Skeletal muscle tissue (tissue), 4 donors: ENCODE results near the gene FCMR. TPM values are rescaled to one million over a fixed set of nuclear protein-coding genes. Genes with fewer than 3 reads are reported as not detected.

Experiments used
- H3K27ac ChIP-seq: one replicate; pipeline ENCODE4 v1.7.0; 2013; ENCODE audit warnings: mild to moderate bottlenecking, low read depth, low read length, inconsistent platforms
- H3K27me3 ChIP-seq, 3 donors: one replicate each; pipeline ENCODE4 v1.7.0; 2013; ENCODE audit warnings: low read length in 3 of 3; ENCODE audit not compliant: control insufficient read depth in 3 of 3, insufficient read depth in 3 of 3
- H3K36me3 ChIP-seq, 3 donors: one replicate each; pipeline ENCODE4 v1.7.0; 2013; ENCODE audit warnings: low read length in 3 of 3; ENCODE audit not compliant: control insufficient read depth in 3 of 3, insufficient read depth in 3 of 3
- H3K4me1 ChIP-seq, 3 donors: one replicate each; pipeline ENCODE4 v1.7.0; 2013; ENCODE audit warnings: low read length in 3 of 3, mild to moderate bottlenecking in 3 of 3; ENCODE audit not compliant: control insufficient read depth in 3 of 3, insufficient read depth in 3 of 3
- H3K4me3 ChIP-seq, 3 donors: one replicate each; pipeline ENCODE4 v1.7.0; 2013; ENCODE audit warnings: low read length in 3 of 3
- H3K9ac ChIP-seq, 3 donors: one replicate each; pipeline ENCODE4 v1.7.0; 2013; ENCODE audit warnings: low read length in 3 of 3, mild to moderate bottlenecking in 3 of 3, moderate library complexity in 2 of 3, low read depth in 1 of 3
- H3K9me3 ChIP-seq, 3 donors: one replicate each; pipeline ENCODE4 v1.7.0; 2013; ENCODE audit warnings: low read length in 3 of 3; ENCODE audit not compliant: control insufficient read depth in 3 of 3
- total RNA-seq: library from RNA; depleted of rRNA; stranded (reverse); fragments of >200 nt; gene quantifications from one replicate; pipeline ENCODE4 v1.2.3, GENCODE V29; 2014
- donor health status: Osteomylitis.

The FCMR gene
- total RNA-seq, 1 donor from 2014 or later: 0.52 TPM

DNA sequence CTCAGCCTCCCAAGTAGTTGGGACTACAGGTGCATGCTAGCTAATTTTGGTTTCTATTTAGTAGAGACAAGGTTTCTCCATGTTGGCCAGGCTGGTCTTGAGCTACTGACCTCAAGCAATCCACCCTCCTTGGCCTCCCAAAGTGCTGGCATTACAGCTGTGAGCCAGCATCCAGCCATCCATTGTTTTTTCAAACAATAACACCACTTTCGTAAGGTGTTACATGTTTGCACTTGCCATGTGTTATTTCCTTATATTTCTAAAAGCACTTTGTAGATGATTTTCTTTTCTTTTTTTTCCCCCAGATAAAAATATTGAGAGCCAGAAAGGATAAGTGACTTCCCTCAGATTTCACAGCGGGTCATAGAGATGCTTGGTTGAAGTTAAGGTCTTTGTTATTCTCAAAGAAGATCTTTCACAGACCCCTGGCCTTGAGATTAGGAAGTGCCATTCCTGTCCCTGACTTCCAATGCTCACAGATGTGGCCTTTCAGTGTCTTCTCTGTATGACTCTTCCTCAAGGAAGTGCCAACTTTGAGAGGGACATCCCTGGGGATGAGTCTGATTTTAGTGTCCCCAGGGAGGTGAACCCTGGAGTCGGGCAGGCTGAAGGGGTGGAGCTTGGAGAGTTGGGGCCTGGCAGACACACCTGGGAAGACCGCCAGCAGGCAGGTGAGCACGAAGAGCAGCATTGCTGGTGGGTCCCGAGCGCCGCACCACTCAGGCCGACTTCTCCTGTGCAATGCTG is 18.3 kb upstream of the FCMR start:
- Histone ChIP-seq H3K27me3 (peaks cover 5 to 11% (median 11%) of the 10 kb centered on the region in 3 donors), H3K4me3 (no peak overlapping the region), H3K9ac (no peak overlapping the region), H3K36me3 (no peaks in the 10 kb centered on the region), H3K27ac (no peak overlapping the region), H3K9me3 (no peaks in the 10 kb centered on the region), H3K4me1 (no peaks in the 10 kb centered on the region)

DNA sequence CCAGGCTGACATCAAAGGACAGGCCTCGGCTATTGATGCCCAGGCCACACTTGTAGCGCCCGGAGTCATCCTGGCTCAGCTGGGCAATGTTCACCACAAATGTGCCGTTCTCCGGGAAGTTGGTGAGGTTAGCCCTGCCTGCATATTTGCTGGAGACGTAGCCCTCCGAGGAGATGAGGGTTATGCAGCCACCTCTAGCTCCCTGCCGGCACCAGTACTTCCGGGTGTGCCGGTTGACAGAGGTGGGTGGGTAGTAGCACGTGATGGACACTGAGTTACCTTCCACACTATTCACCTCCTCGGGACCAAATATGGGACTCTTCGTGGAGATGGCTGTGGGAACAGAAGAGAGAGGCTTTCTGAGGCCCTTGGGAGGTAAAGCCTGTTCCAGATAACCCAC is 17.4 kb upstream of the FCMR start:
- Histone ChIP-seq H3K36me3 (no peaks in the 10 kb centered on the region), H3K27ac (no peak overlapping the region), H3K27me3 (peaks cover 3 to 11% (median 4%) of the 10 kb centered on the region in 3 donors), H3K9me3 (no peaks in the 10 kb centered on the region), H3K4me1 (no peaks in the 10 kb centered on the region), H3K4me3 (no peak overlapping the region), H3K9ac (no peak overlapping the region)

DNA sequence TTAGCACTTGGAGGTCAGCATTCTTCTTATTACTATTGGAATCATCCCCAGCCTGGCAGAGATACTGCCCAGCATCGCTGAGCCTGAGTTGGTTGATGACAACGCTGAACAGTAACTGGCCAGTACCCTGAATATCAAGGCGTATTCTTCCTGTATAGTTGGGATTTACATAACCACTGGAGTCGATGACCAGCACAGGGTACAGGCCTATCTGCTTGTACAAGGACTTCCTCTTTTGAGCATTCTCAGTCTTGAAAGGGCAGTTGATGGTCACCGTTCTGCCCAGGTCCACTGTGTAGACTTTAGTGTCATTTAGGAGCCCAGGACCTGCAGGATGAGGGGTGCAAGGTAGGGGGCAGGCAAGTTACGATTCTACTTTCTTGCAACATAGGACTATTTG is 15.7 kb upstream of the FCMR start:
- H3K36me3 ChIP-seq: no peaks in the 10 kb centered on the region
- no peak overlapping the region for H3K27ac ChIP-seq
- no peaks in the 10 kb centered on the region for H3K4me1 ChIP-seq
- no peak overlapping the region for H3K9ac ChIP-seq
- peaks cover under 1 to 4% (median under 1%) of the 10 kb centered on the region in 3 donors for H3K27me3 ChIP-seq
- H3K4me3 ChIP-seq: no peak overlapping the region
- H3K9me3 ChIP-seq: no peaks in the 10 kb centered on the region

DNA sequence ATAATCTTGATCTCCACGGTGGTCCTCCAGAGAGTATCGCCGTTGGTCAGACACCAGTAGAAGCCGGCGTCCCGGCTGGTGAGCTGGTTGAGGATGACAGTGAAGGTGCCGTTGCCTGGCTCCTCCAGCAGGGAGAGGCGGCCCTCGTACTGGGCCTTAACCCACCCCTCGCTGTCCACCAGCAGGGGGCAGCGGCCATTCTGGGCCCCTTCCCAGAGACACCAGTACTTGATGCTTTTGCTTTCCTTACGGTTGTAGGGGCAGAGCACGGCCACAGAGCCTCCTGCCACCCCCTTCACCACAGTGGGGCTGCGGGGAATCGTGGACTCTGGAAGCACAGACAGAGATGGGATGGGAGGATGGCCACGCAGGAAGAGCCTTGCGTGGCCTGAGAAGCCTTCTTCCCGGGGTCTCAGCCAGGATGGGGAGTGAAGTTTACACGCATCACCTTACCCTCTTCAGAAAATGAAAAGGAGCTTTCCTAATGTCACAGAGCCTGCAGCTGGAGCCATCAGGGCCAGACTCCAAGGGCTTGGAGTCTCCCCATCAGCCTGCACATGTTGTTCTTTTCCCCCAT is 13.8 kb upstream of the FCMR start:
- Histone ChIP-seq H3K4me3 (no peak overlapping the region), H3K27ac (no peak overlapping the region), H3K9me3 (no peaks in the 10 kb centered on the region), H3K4me1 (no peaks in the 10 kb centered on the region), H3K9ac (no peak overlapping the region), H3K36me3 (no peaks in the 10 kb centered on the region), H3K27me3 (peaks cover 0 to 3% (median 0%) of the 10 kb centered on the region in 3 donors)

DNA sequence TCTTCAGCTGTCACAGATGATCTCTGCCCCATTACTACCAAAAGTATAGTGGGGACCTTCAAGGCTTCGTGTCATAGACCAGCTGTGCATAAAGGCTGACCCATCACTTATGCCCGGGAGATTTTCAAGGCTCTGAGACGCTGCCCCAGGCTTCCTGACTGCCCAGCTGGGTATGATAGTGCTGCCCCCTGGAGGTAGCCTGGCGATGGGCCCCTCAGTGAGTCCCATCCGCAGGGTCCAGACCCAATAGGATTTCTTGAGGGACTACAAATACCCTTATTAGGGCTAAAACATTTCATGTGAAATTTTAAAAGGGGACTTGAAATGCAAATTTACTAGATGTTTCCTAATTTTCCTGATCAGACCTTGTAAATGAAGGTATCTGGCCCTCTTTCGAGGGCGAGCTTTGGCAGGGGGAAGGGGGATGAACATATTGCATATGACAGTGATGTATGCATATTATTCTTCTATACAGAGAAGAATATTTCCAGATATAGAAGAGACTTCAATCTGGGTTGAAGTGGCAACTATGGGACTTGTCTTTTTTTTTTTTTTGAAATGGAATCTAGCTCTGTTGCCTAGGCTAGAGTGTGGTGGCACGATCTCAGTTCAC is 11.7 kb upstream of the FCMR start:
- Histone ChIP-seq H3K9ac (no peak overlapping the region), H3K4me1 (no peaks in the 10 kb centered on the region), H3K9me3 (no peaks in the 10 kb centered on the region), H3K36me3 (no peaks in the 10 kb centered on the region), H3K4me3 (no peak overlapping the region), H3K27ac (no peak overlapping the region), H3K27me3 (peaks cover 0 to 3% (median 0%) of the 10 kb centered on the region in 3 donors)

DNA sequence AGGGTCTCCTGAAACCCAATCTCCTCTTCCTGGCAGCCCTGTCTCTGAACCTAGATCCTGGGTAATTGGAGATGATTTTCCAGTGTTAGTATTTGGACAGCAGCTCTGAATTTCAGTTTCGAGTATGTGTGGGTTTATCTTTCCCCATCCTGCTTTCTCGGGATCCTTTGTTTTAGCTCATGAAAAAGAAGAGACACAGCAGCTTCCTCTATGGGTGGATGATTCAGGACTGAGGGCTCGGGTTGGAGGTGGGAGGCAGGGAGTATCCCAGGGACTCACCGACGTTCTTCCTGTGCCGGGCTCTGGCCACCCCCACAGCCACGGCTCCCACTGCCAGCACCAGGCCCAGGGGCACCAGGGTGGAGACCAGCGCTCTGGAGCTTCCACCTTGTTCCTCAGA is 10.4 kb upstream of the FCMR start:
- Histone ChIP-seq H3K4me1 (no peaks in the 10 kb centered on the region), H3K36me3 (no peaks in the 10 kb centered on the region), H3K9ac (no peak overlapping the region), H3K27me3 (peaks cover 0 to 3% (median 0%) of the 10 kb centered on the region in 3 donors), H3K9me3 (no peaks in the 10 kb centered on the region), H3K4me3 (no peak overlapping the region), H3K27ac (no peak overlapping the region)

DNA sequence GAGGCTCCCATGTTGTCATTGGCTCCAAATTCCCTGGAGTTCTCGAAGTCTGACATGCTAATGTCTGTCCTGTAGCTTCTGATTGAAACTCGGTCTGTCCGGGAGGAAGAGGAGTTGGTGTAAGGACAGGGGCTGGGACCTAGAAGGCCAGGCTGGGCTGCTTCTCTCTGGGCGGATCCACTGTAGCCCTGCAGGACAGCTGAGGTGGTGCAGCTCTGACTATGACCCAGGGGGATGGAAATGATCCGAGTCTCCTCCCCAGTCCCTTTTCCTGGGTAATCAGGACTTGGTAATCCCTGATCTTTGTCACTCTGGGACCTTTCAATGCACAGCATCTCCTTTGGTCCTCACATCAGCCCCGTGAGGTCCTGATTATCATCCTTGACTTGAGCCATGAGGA is 10.0 kb upstream of the FCMR start:
- no peak overlapping the region for H3K27ac ChIP-seq
- H3K4me3 ChIP-seq: no peak overlapping the region
- no peaks in the 10 kb centered on the region for H3K36me3 ChIP-seq
- no peaks in the 10 kb centered on the region for H3K9me3 ChIP-seq
- peaks cover 0 to 3% (median 0%) of the 10 kb centered on the region in 3 donors for H3K27me3 ChIP-seq
- no peak overlapping the region for H3K9ac ChIP-seq
- no peaks in the 10 kb centered on the region for H3K4me1 ChIP-seq

DNA sequence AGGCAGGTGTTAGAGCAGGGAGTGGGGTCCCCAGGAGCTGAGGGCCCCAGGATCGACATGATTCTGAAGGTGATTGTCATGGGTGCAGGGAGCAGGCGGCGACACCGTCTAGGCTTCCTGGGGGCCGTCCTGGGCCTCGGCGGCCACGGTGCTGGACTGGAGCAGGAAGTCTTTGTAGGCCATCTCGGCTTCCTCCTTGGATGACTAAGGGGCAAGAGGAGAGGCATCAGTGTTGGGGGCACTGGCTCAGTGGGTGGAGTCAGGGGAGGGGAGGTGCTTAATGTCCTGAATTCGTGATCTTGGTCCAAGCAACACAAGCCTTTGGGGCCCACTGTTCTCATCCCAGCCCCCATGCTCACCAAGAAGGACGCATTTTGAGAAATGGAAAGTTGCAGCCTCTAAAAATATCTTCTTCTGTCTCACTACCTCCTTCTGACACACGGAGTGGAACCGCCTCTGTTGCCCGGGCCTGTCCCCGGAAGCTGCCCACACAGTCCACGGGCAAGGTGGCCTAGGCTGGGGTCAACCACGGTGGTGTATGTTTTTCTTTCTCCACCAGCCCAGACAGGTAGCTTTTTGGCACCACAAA is 8.6 kb upstream of the FCMR start:
- Histone ChIP-seq H3K9me3 (no peaks in the 10 kb centered on the region), H3K27me3 (peaks cover 0 to 3% (median 0%) of the 10 kb centered on the region in 3 donors), H3K27ac (no peak overlapping the region), H3K4me1 (no peaks in the 10 kb centered on the region), H3K9ac (no peak overlapping the region), H3K4me3 (no peak overlapping the region), H3K36me3 (no peaks in the 10 kb centered on the region)

DNA sequence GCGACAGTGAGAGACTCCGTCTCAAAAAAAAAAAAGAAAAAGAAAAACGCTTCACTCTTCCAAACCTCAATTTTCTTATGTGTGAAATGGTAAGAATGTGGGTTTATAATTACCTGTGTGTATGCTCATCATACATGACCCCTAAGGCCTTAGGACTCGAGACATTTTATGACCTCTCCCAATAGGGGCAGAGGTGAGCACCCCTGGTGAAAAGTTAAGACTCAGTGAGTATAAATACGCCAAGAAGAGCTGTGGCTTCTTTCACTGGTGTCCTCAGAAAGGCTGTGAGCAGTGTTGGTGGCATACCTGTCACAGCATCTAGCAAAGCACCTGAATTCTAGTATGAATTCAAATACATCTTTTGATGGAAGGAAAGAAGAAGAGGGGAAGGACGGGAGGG is 7.8 kb upstream of the FCMR start:
- Histone ChIP-seq H3K4me3 (no peak overlapping the region), H3K9ac (no peak overlapping the region), H3K9me3 (no peaks in the 10 kb centered on the region), H3K27ac (no peak overlapping the region), H3K4me1 (no peaks in the 10 kb centered on the region), H3K27me3 (peaks cover 0 to 3% (median 0%) of the 10 kb centered on the region in 3 donors), H3K36me3 (no peaks in the 10 kb centered on the region)

DNA sequence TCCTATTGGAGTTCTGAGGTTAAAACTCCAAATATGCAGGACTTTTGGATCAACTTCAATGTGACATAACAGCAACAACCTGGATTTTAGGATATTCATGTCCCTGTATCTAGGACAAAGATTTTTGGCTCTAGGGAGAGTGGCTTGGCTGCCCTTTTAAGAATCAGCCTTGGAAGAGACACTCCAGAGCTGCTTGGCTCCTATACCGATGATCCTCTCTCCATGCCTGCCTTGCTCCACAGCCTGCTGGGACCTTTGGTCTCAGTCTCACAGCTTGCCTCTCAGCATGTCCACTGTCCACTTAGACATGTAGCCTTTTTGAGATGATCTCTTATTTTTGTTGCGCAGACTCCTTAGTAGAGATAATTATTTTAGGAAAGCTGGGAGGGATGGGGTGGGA is 4.5 kb upstream of the FCMR start:
- H3K36me3 ChIP-seq: no peaks in the 10 kb centered on the region
- H3K27me3 ChIP-seq: peaks cover 0 to 3% (median 0%) of the 10 kb centered on the region in 3 donors
- H3K9ac ChIP-seq: no peak overlapping the region
- peaks cover 0 to 16% (median 6%) of the 10 kb centered on the region in 3 donors for H3K4me1 ChIP-seq
- no peak overlapping the region for H3K27ac ChIP-seq
- no peak overlapping the region for H3K4me3 ChIP-seq
- H3K9me3 ChIP-seq: no peaks in the 10 kb centered on the region
